Suprapubic skin (tissue), 4 donors: ENCODE results near the gene NPY. TPM values are rescaled to one million over a fixed set of nuclear protein-coding genes. Genes with fewer than 3 reads are reported as not detected.

Experiments
- DNase-seq, 2 donors: peaks; one replicate each; pipeline ENCODE4 v3.0.0-alpha.2; 2019; ENCODE audit warnings: low spot score in 2 of 2
- H3K27ac ChIP-seq: fragments of 200-600 bp; sonication (generic); one replicate; pipeline ENCODE4 v1.5.1; 2019
- H3K27me3 ChIP-seq: fragments of 200-600 bp; sonication (generic); one replicate; pipeline ENCODE4 v1.5.1; 2019
- H3K36me3 ChIP-seq: fragments of 200-600 bp; sonication (generic); one replicate; pipeline ENCODE4 v1.5.1; 2019
- H3K4me1 ChIP-seq: fragments of 200-600 bp; sonication (generic); one replicate; pipeline ENCODE4 v1.5.1; 2019
- H3K4me3 ChIP-seq: fragments of 200-600 bp; sonication (generic); one replicate; pipeline ENCODE4 v1.5.1; 2019; ENCODE audit warnings: mild to moderate bottlenecking
- H3K9me3 ChIP-seq: fragments of 200-600 bp; sonication (generic); one replicate; pipeline ENCODE4 v1.5.1; 2019
- EP300 ChIP-seq: sonication (generic); formaldehyde crosslinking; IDR thresholded peaks from one replicate; pipeline ENCODE4 v1.6.1; 2017; ENCODE audit warnings: antibody characterized with exemption
- POLR2A ChIP-seq, 2 donors: fragments of 450-650 bp; IDR thresholded peaks; one replicate each; pipeline ENCODE4 v1.6.1; 2017; ENCODE audit warnings: antibody characterized with exemption in 2 of 2, mild to moderate bottlenecking in 2 of 2, moderate library complexity in 2 of 2
- POLR2AphosphoS5 ChIP-seq, 3 donors: sonication (generic); formaldehyde crosslinking; IDR thresholded peaks; one replicate each; pipeline ENCODE4 v1.6.1; 2017; ENCODE audit warnings: antibody characterized with exemption in 3 of 3
- WGBS: methylation state at CpG from one replicate; pipeline ENCODE4 v1.1.5; 2018; 5-methylcytosine and 5-hydroxymethylcytosine counted together
- total RNA-seq, 4 donors: library from RNA; depleted of rRNA; stranded (reverse); fragments of >200 nt; gene quantifications; one replicate each; pipeline ENCODE4 v1.1.0, GENCODE V29; 2016
- TF ChIP-seq, protein P1 (sequence below), 2 donors: fragments of 200-600 bp in 1 of 2; fragments of 450-650 bp in 1 of 2; sonication (generic) in 1 of 2; IDR thresholded peaks; one replicate each; pipeline ENCODE4 v1.5.1; 2016 to 2019; ENCODE audit warnings: antibody characterized with exemption in 2 of 2, mild to moderate bottlenecking in 1 of 2, moderate library complexity in 1 of 2

Gene NPY
- total RNA-seq, 4 donors from 2014 or later, result not detected

DNA sequence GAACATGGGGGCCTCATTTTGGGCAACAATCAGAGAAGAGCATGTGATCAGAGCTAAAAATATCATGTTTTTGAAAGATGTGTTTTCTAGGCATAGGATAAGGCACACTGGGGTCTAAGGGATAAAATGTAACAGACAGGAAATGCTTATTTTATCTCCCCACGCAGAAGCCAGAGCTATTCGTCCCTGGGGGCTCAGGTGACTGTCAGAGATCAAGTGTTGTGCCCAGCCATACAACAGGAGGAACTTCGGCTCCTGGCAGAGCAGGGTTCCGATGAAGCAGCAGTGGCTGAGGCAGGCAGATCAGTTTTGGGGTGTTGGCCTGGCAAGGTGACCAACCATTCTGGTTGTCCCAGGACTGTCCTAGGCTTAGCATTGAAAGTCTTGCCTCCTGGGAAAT is 15.2 kb downstream of the NPY start:
- TF ChIP-seq EP300 (no peak), POLR2A (IDR thresholded peaks at IDR 0.05) (no peak), POLR2AphosphoS5 (IDR thresholded peaks at IDR 0.05) (no peak)
- TF ChIP-seq, protein P1, sequence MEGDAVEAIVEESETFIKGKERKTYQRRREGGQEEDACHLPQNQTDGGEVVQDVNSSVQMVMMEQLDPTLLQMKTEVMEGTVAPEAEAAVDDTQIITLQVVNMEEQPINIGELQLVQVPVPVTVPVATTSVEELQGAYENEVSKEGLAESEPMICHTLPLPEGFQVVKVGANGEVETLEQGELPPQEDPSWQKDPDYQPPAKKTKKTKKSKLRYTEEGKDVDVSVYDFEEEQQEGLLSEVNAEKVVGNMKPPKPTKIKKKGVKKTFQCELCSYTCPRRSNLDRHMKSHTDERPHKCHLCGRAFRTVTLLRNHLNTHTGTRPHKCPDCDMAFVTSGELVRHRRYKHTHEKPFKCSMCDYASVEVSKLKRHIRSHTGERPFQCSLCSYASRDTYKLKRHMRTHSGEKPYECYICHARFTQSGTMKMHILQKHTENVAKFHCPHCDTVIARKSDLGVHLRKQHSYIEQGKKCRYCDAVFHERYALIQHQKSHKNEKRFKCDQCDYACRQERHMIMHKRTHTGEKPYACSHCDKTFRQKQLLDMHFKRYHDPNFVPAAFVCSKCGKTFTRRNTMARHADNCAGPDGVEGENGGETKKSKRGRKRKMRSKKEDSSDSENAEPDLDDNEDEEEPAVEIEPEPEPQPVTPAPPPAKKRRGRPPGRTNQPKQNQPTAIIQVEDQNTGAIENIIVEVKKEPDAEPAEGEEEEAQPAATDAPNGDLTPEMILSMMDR (IDR thresholded peaks at IDR 0.05), result no peak
- no peak for DNase-seq
- Histone ChIP-seq H3K36me3 (no peaks in the 10 kb centered on the region), H3K4me1 (no peaks in the 10 kb centered on the region), H3K9me3 (no peaks in the 10 kb centered on the region), H3K27ac (no peak overlapping the region), H3K4me3 (no peak overlapping the region), H3K27me3 (no peaks in the 10 kb centered on the region)
- WGBS, result 34% methylated on average over 4 of the region's 4 CpGs

DNA sequence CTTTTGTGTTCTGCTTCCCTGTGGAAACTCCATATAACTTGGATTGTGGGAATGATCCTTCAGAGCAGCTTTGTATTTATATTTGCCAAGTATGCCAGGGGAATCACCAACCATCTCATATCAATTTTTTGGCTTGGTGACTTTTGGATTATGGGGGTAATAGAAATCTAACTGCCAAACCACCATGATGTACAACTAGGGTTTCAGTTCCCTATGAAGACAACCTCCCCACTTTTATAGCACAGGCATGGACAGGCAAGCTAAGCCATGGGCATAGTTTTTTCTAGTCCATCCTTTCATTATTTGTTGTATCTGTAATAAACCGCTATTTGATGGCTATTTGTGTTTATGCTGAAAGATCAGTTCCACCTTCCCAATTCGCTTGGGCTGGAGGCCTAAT is 17.7 kb downstream of the NPY start:
- 93% methylated on average over 2 of the region's 2 CpGs for WGBS
- Histone ChIP-seq H3K4me3 (no peak overlapping the region), H3K4me1 (no peaks in the 10 kb centered on the region), H3K27ac (no peak overlapping the region), H3K27me3 (no peaks in the 10 kb centered on the region), H3K9me3 (no peaks in the 10 kb centered on the region), H3K36me3 (no peaks in the 10 kb centered on the region)
- TF ChIP-seq POLR2AphosphoS5 (IDR thresholded peaks at IDR 0.05), result no peak
- no peak for TF ChIP-seq POLR2A (IDR thresholded peaks at IDR 0.05)
- TF ChIP-seq, protein P1 (IDR thresholded peaks at IDR 0.05), result no peak
- no peak for TF ChIP-seq EP300
- no peak for DNase-seq

DNA sequence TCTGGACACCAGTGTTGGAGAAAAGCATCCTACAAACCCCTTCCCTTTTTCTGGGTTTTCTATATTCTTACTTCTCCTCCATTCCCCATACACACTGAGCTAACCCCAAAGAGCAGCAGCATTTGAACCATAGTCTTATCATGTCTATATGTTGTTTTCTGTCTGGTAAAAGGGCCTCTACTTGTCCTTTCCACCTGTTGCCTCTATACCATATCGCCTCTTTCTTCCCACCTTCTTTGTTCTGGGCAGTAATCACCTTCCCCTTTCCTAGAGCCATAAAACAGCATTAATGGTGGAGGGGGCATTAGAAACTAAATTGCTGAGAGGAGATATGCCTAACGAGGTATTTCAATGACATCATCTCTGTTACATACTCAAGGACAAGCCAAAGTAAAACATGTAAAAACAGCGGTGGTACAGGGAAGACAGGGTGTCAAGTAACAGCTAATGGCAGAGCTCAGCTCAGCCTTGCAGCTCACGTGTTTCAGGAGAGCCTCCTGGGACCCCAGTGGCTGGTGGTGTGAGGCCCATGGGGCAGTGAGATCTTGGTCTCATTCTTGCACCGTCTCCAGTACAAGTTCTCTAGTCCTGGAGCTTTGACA is 20.6 kb downstream of the NPY start:
- no peaks in the 10 kb centered on the region for H3K36me3 ChIP-seq
- TF ChIP-seq POLR2AphosphoS5 (IDR thresholded peaks at IDR 0.05), result no peak
- TF ChIP-seq, protein P1 (IDR thresholded peaks at IDR 0.05), result no peak
- TF ChIP-seq POLR2A (IDR thresholded peaks at IDR 0.05), result no peak
- TF ChIP-seq EP300, result no peak
- no peaks in the 10 kb centered on the region for H3K4me1 ChIP-seq
- H3K27ac ChIP-seq, result no peak overlapping the region
- no peaks in the 10 kb centered on the region for H3K27me3 ChIP-seq
- H3K4me3 ChIP-seq, result no peak overlapping the region
- 50% methylated on average over 5 of the region's 5 CpGs for WGBS
- no peak for DNase-seq
- H3K9me3 ChIP-seq, result no peaks in the 10 kb centered on the region

DNA sequence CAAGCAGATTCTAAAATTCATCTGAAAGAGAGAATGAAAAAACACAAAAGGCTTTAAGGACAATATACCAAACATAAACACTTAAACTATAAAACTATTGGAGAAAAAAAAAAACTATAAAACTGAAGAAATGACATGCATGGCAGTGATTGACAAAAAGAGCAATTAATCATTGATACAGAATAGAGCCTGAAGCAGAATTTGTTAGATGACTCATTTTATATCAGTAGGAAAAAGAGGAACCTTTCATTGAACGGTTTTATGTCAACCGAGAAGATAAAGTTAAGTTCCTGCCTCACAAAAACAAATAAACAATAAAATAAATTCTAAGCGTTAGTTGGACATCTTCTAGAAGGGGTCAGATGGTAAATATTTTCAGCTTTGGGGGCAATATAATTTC is 23.3 kb downstream of the NPY start:
- no peak for DNase-seq
- H3K27ac ChIP-seq, result no peak overlapping the region
- H3K9me3 ChIP-seq, result no peaks in the 10 kb centered on the region
- no peak for TF ChIP-seq POLR2A (IDR thresholded peaks at IDR 0.05)
- no peak for TF ChIP-seq POLR2AphosphoS5 (IDR thresholded peaks at IDR 0.05)
- TF ChIP-seq, protein P1 (IDR thresholded peaks at IDR 0.05), result no peak
- TF ChIP-seq EP300, result no peak
- no peak overlapping the region for H3K4me3 ChIP-seq
- no peaks in the 10 kb centered on the region for H3K4me1 ChIP-seq
- 58% methylated on average over 3 of the region's 3 CpGs for WGBS
- no peaks in the 10 kb centered on the region for H3K36me3 ChIP-seq
- H3K27me3 ChIP-seq, result no peaks in the 10 kb centered on the region

DNA sequence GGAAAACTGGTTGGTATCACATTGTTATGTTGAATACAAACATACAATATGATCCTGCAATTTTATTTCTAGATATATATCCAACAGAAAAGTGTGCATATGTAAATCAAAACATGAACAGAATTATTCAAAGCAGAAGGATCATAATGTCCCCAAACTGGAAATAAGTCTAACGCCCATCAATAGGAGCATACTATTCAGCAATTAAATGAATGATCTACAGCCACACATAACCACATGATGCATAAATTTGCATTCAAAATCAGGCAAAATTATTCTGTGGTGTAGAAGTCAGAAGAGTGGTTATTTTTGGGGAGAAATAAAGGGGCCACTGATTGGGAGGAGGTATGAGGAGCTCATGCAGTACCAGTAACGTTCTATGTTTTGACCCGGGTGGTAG is 28.6 kb downstream of the NPY start:
- TF ChIP-seq EP300 (no peak), POLR2A (IDR thresholded peaks at IDR 0.05) (no peak), POLR2AphosphoS5 (IDR thresholded peaks at IDR 0.05) (no peak)
- TF ChIP-seq, protein P1 (IDR thresholded peaks at IDR 0.05), result no peak
- no peaks in the 10 kb centered on the region for H3K36me3 ChIP-seq
- no peaks in the 10 kb centered on the region for H3K4me1 ChIP-seq
- DNase-seq, result no peak
- no peaks in the 10 kb centered on the region for H3K27me3 ChIP-seq
- H3K4me3 ChIP-seq, result no peak overlapping the region
- 80% methylated on average over 3 of the region's 3 CpGs for WGBS
- no peak overlapping the region for H3K27ac ChIP-seq
- no peaks in the 10 kb centered on the region for H3K9me3 ChIP-seq
